22Rv1 (cell line): ENCODE measurements around the gene CLEC4A.

Experiments
- CTCF ChIP-seq: fragments of 450-650 bp; IDR thresholded peaks from 2 replicates; pipeline ENCODE4 v1.5.1; 2017; ENCODE audit warnings: mild to moderate bottlenecking
- ZFX ChIP-seq: fragments of 450-650 bp; IDR thresholded peaks from 2 replicates; pipeline ENCODE4 v1.6.1; 2017; ENCODE audit warnings: antibody characterized with exemption, borderline replicate concordance

GRCh38 chr12:8081251-8081920 is 42.0 kb upstream of the CLEC4A start:
- no peak for TF ChIP-seq CTCF
- no peak for TF ChIP-seq ZFX
